Cerebellar nuclear complex (tissue), 1 donor: ENCODE measurements around the gene CCDC186.

Experiments
- DNase-seq, 2 experiments: peaks; one replicate each; lab custom pipeline; 2025; lab: John Stamatoyannopoulos, UW

CCDC186 gene

GRCh38 chr10:114173921-114174694 lies at the start of gene CCDC186:
Gene CCDC186, minus strand, starts transcription at chr10:114174203. Its CDS starts 10,935 bp downstream, at chr10:114163268.
- peak; percentile 93 to 97 for DNase-seq

- no peak for DNase-seq
Measured at GRCh38 chr10:114223066-114223465, 49.1 kb upstream of the CCDC186 start.

- no peak for DNase-seq
Measured at GRCh38 chr10:114221235-114221634, 47.2 kb upstream of the CCDC186 start.

GRCh38 chr10:114220281-114220680 lies 46.3 kb upstream of the CCDC186 start:
- no peak for DNase-seq

GRCh38 chr10:114215033-114215432 lies 41.0 kb upstream of the CCDC186 start:
- DNase-seq: no peak

- DNase-seq: no peak
Measured at GRCh38 chr10:114212153-114212552, 38.1 kb upstream of the CCDC186 start.

GRCh38 chr10:114208351-114208750 lies 34.3 kb upstream of the CCDC186 start:
- no peak for DNase-seq

GRCh38 chr10:114207349-114207748 lies 33.3 kb upstream of the CCDC186 start:
- no peak for DNase-seq

- DNase-seq: no peak
Measured at GRCh38 chr10:114206902-114207301, 32.9 kb upstream of the CCDC186 start.

- DNase-seq: no peak
Measured at GRCh38 chr10:114202812-114203211, 28.8 kb upstream of the CCDC186 start.

GRCh38 chr10:114199239-114199638 lies 25.2 kb upstream of the CCDC186 start:
- no peak for DNase-seq

GRCh38 chr10:114195079-114195478 lies 21.1 kb upstream of the CCDC186 start:
- no peak for DNase-seq

GRCh38 chr10:114189700-114190099 lies 15.7 kb upstream of the CCDC186 start:
- DNase-seq: no peak

- no peak for DNase-seq
Measured at GRCh38 chr10:114188900-114189299, 14.9 kb upstream of the CCDC186 start.

GRCh38 chr10:114188001-114188400 lies 14.0 kb upstream of the CCDC186 start:
- DNase-seq: no peak

- no peak for DNase-seq
Measured at GRCh38 chr10:114184276-114184675, 10.3 kb upstream of the CCDC186 start.

GRCh38 chr10:114183563-114183962 lies 9.6 kb upstream of the CCDC186 start:
- DNase-seq: no peak

GRCh38 chr10:114181971-114182370 lies 8.0 kb upstream of the CCDC186 start:
- DNase-seq: no peak

- DNase-seq: no peak
Measured at GRCh38 chr10:114180937-114181336, 6.9 kb upstream of the CCDC186 start.

GRCh38 chr10:114179747-114180146 lies 5.7 kb upstream of the CCDC186 start:
- DNase-seq: no peak

GRCh38 chr10:114179148-114179547 lies 5.1 kb upstream of the CCDC186 start, which contains the start of gene TDRD1:
Gene TDRD1, plus strand, starts transcription at chr10:114179353. Its CDS starts 8,479 bp downstream, at chr10:114187832.
- DNase-seq: no peak

- no peak for DNase-seq
Measured at GRCh38 chr10:114176511-114176910, 2.5 kb upstream of the CCDC186 start.

- no peak for DNase-seq
Measured at GRCh38 chr10:114175667-114176066, 1.7 kb upstream of the CCDC186 start.

- DNase-seq: no peak
Measured at GRCh38 chr10:114174695-114175188, 739 bp upstream of the CCDC186 start.
